Measurements from ENCODE around the gene BCL7C.

GRCh38 chr16:30922420-30922959 lies 28.6 kb upstream of the BCL7C start:
- TF ChIP-seq CTCF (IDR thresholded peaks at IDR 0.05) (no peak), ZFX (IDR thresholded peaks at IDR 0.05; ENCODE audit: borderline replicate concordance) (no peak)

Measured in 22Rv1 (cell line).